Keratinocyte (primary cell): ENCODE measurements around the gene NCBP2.

Source experiments
- CTCF ChIP-seq, 3 experiments: IDR thresholded peaks in 1 of 3; conservative IDR thresholded peaks in 1 of 3; optimal IDR thresholded peaks in 1 of 3; 2 replicates in 2 of 3; 3 replicates in 1 of 3; pipeline versions ENCODE3 to v1.5.1; 2011; ENCODE audit warnings: low read length in 3 of 3, mild to moderate bottlenecking in 3 of 3, moderate library complexity in 2 of 3, control low read depth in 1 of 3, inconsistent platforms in 1 of 3; ENCODE audit not compliant: insufficient read depth in 2 of 3; ENCODE audit errors: extremely low read depth in 1 of 3
- EZH2 ChIP-seq: IDR thresholded peaks from one replicate; pipeline ENCODE4 v1.6.1; 2012; ENCODE audit warnings: inconsistent platforms, mild to moderate bottlenecking, low read length, moderate library complexity

GRCh38 chr3:196966526-196967401, 24.4 kb upstream of the NCBP2 start:
- TF ChIP-seq CTCF (optimal IDR thresholded peaks at IDR 0.05 in 1 of 3, IDR thresholded peaks at IDR 0.05 in 1 of 3, conservative IDR thresholded peaks at IDR 0.05 in 1 of 3; ENCODE audit: extremely low read depth in 1 of 3, insufficient read depth in 2 of 3, low read length in 3 of 3) = no peak
- no peak for TF ChIP-seq EZH2
